Breast epithelium (tissue), 3 donors: ENCODE results near the gene SH3TC1.

Experiments used
- POLR2A ChIP-seq: fragments of 450-650 bp; IDR thresholded peaks from one replicate; pipeline ENCODE4 v1.6.1; 2016; ENCODE audit warnings: antibody characterized with exemption, mild to moderate bottlenecking, moderate library complexity
- TF ChIP-seq, protein P1 (sequence below), 3 donors: fragments of 450-650 bp; IDR thresholded peaks; one replicate each; pipeline ENCODE4 v1.5.1; 2016 to 2017; ENCODE audit warnings: antibody characterized with exemption in 3 of 3, mild to moderate bottlenecking in 3 of 3, moderate library complexity in 3 of 3

GRCh38 chr4:8155660-8156421, 43.2 kb upstream of the SH3TC1 start:
- TF ChIP-seq, protein P1, sequence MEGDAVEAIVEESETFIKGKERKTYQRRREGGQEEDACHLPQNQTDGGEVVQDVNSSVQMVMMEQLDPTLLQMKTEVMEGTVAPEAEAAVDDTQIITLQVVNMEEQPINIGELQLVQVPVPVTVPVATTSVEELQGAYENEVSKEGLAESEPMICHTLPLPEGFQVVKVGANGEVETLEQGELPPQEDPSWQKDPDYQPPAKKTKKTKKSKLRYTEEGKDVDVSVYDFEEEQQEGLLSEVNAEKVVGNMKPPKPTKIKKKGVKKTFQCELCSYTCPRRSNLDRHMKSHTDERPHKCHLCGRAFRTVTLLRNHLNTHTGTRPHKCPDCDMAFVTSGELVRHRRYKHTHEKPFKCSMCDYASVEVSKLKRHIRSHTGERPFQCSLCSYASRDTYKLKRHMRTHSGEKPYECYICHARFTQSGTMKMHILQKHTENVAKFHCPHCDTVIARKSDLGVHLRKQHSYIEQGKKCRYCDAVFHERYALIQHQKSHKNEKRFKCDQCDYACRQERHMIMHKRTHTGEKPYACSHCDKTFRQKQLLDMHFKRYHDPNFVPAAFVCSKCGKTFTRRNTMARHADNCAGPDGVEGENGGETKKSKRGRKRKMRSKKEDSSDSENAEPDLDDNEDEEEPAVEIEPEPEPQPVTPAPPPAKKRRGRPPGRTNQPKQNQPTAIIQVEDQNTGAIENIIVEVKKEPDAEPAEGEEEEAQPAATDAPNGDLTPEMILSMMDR (IDR thresholded peaks at IDR 0.05): no peak
- TF ChIP-seq POLR2A: no peak
